Measurements from ENCODE around the gene SV2C. TPM values are rescaled to one million over a fixed set of nuclear protein-coding genes. Genes with fewer than 3 reads are reported as not detected.
"Not testable (repeated sequence)": the region's sequence is repeated elsewhere in the genome, so short reads cannot be mapped to it uniquely, and the experiment has no call there.

Gene SV2C, protein sequence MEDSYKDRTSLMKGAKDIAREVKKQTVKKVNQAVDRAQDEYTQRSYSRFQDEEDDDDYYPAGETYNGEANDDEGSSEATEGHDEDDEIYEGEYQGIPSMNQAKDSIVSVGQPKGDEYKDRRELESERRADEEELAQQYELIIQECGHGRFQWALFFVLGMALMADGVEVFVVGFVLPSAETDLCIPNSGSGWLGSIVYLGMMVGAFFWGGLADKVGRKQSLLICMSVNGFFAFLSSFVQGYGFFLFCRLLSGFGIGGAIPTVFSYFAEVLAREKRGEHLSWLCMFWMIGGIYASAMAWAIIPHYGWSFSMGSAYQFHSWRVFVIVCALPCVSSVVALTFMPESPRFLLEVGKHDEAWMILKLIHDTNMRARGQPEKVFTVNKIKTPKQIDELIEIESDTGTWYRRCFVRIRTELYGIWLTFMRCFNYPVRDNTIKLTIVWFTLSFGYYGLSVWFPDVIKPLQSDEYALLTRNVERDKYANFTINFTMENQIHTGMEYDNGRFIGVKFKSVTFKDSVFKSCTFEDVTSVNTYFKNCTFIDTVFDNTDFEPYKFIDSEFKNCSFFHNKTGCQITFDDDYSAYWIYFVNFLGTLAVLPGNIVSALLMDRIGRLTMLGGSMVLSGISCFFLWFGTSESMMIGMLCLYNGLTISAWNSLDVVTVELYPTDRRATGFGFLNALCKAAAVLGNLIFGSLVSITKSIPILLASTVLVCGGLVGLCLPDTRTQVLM
- total RNA-seq (0.05 TPM), polyA plus RNA-seq (0.27 TPM)
- long read RNA-seq, donor 1: 0 reads
- long read RNA-seq, donor 2: 0 reads
- long read RNA-seq, donor 3: 0 reads
- long read RNA-seq, donor 4, partial matches to known transcripts: 5 of 5 reads
- long read RNA-seq, donor 4, other reads (novel, unspliced or antisense): 0 of 5 reads
- long read RNA-seq, donor 5: 0 reads
- long read RNA-seq, donor 6: 0 reads
- long read RNA-seq, donor 7: 0 reads
- long read RNA-seq, donor 8: 0 reads
- long read RNA-seq, donor 9, partial matches to known transcripts: 6 of 6 reads
- long read RNA-seq, donor 9, other reads (novel, unspliced or antisense): 0 of 6 reads
- long read RNA-seq, donor 10: 0 reads

DNA sequence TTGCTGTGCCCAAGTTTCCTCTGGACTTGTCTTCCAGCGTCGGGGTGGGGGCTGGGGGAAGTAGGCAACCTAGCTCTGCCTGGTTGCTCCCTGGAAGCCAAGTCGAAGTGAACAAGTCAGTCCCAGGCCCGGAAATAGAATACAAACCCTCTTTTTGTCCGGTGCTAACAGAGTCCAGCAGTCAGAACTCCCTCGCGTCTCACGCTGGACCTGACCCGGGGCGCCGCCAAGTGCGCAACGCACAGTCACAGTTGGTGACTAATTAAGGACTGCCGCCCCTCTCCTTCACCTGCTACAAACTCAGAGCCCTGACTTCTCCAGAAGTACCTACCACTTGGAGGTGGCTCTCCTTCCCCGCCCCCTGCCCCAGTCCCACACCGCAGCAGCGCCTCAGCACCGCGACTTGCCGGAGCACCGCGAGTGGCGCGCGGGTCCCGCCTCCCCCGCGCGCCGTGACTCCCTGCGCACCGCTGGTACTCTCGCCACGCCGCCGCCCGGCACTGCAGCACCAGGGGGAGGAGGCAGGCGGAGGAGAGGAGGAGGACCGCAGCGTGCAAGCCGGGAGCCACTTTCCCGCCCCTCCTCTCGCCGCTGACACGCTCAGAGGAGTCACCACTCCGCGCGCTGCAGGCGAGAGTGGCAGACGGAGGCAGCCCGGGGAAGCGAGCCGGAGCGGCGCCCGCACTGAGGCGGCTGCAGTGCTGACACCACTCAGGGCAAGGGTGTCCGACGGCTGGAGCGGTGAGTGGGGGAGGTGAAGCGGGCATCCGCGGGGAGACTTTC, at the start of gene SV2C:
TSS of gene SV2C (plus strand) at position 612 of the 783 bp plus-strand sequence. CDS start 48,368 bp downstream, outside the sequence.
- Histone ChIP-seq H3K4me3 (ENCODE audit: low read length in 2 of 2) (no peak within 1 kb of the TSS), H3K4me1 (ENCODE audit: control insufficient read depth in 2 of 2, insufficient read depth in 2 of 2, low read length in 2 of 2) (peaks cover 0 to 8% of the 10 kb centered on the region in 2 donors), H3K9me3 (ENCODE audit: control insufficient read depth in 2 of 2, insufficient read depth in 1 of 2, low read length in 1 of 2) (no peaks in the 10 kb centered on the region), H3K27me3 (ENCODE audit: control insufficient read depth in 2 of 2, insufficient read depth in 1 of 2, low read length in 1 of 2) (peaks cover 62 to 79% of the 10 kb centered on the region in 2 donors), H3K36me3 (ENCODE audit: control insufficient read depth in 2 of 2, insufficient read depth in 2 of 2, low read length in 1 of 2) (no peaks in the 10 kb centered on the region), H3K27ac (ENCODE audit: low read depth in 1 of 2, low read length in 1 of 2) (no peak within 1 kb of the TSS)
- DNase-seq (ENCODE audit: low read depth in 6 of 9, low spot score in 9 of 9): peak in 1 of 9 donors; percentile 23
- WGBS: 1% methylated on average over 63 of the region's 63 CpGs

DNA sequence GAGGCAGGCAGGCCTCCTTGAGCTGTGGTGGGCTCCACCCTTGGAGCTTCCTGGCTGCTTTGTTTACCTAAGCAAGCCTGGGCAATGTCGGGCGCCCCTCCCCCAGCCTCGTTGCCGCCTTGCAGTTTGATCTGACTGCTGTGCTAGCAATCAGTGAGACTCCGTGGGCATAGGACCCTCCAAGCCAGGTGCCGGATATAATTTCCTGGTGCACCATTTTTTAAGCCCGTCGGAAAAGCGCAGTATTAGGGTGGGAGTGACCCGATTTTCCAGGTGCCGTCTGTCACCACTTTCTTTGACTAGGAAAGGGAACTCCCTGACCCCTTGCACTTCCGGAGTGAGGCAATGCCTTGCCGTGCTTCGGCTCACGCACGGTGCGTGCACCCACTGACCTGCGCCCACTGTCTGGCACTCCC, 45.4 kb upstream of the SV2C start:
- 24% methylated on average over 18 of the region's 18 CpGs for WGBS
- H3K9me3 ChIP-seq (ENCODE audit: control insufficient read depth in 2 of 2, insufficient read depth in 1 of 2, low read length in 1 of 2); H3K27ac ChIP-seq (ENCODE audit: low read depth in 1 of 2, low read length in 1 of 2); H3K27me3 ChIP-seq (ENCODE audit: control insufficient read depth in 2 of 2, insufficient read depth in 1 of 2, low read length in 1 of 2); H3K4me3 ChIP-seq (ENCODE audit: low read length in 2 of 2); H3K36me3 ChIP-seq (ENCODE audit: control insufficient read depth in 2 of 2, insufficient read depth in 2 of 2, low read length in 1 of 2); H3K4me1 ChIP-seq (ENCODE audit: control insufficient read depth in 2 of 2, insufficient read depth in 2 of 2, low read length in 2 of 2): not testable (repeated sequence)
- peak in 1 of 9 donors; percentile 51 for DNase-seq (ENCODE audit: low read depth in 6 of 9, low spot score in 9 of 9)

DNA sequence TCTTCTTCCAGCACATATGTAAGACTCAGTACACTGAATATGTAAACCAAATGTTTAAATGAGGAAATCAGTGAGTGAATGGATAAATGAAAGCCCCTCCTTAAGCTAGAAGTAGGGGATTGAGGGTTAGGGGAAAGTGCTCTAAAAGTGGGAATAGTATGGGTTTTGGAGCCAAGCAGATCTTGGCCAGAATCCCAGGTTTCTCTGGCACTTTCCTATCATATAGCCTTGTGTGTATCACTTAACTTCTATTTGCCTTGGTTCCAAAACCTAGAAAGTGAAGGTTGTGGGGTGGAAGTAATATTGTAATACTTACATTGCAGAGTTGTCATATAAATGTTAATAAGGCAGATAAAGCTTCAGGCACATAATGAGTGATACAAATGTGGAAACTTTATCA, 45.0 kb upstream of the SV2C start:
- Histone ChIP-seq H3K27me3 (ENCODE audit: control insufficient read depth in 2 of 2, insufficient read depth in 1 of 2, low read length in 1 of 2) (no peaks in the 10 kb centered on the region), H3K36me3 (ENCODE audit: control insufficient read depth in 2 of 2, insufficient read depth in 2 of 2, low read length in 1 of 2) (no peaks in the 10 kb centered on the region), H3K9me3 (ENCODE audit: control insufficient read depth in 2 of 2, insufficient read depth in 1 of 2, low read length in 1 of 2) (no peaks in the 10 kb centered on the region), H3K27ac (ENCODE audit: low read depth in 1 of 2, low read length in 1 of 2) (no peak overlapping the region), H3K4me3 (ENCODE audit: low read length in 2 of 2) (no peak overlapping the region), H3K4me1 (ENCODE audit: control insufficient read depth in 2 of 2, insufficient read depth in 2 of 2, low read length in 2 of 2) (no peaks in the 10 kb centered on the region)
- DNase-seq (ENCODE audit: low read depth in 6 of 9, low spot score in 9 of 9): no peak

DNA sequence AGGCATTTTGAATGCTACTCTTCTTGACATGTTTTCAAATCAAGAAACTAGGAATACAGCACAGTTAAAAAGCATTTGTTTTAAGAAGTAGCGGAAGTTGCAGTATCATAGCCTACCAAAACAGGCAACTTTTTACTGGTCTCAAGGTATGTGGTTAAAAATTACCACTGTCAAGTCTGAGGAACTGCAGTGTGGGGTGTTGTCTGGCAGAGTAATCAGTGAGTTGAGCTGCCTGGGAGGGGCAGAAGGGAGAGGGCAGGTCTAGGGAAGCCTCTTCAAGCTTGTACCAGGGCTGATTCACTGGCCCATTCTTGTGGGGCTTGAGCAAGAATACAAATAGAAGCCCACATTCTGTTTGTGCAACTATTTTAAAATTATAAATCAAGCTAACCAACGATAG, 42.4 kb upstream of the SV2C start:
- 96% methylated on average over 2 of the region's 2 CpGs for WGBS

DNA sequence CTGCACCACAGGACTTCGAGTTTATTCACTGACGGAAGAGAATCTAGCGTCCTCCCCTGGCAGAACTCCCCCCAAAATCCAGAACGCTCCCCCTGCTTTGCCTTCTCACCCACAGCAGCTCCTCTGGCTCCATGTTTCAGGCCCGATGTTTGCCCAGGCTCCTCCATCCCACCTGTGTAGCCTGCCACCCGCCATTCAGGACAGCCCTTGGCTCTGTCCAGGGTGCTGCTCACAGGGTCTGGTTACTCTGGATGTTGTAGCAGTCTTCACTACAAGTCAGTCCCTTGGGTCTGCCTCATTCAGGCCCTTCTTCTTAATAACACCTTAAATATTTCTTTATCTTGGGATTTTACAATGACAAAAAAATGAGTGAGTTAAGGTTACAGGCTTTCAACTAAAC, 41.3 kb upstream of the SV2C start:
- H3K27ac ChIP-seq (ENCODE audit: low read depth in 1 of 2, low read length in 1 of 2): no peak overlapping the region
- no peak for DNase-seq (ENCODE audit: low read depth in 6 of 9, low spot score in 9 of 9)
- H3K27me3 ChIP-seq (ENCODE audit: control insufficient read depth in 2 of 2, insufficient read depth in 1 of 2, low read length in 1 of 2): no peaks in the 10 kb centered on the region
- H3K36me3 ChIP-seq (ENCODE audit: control insufficient read depth in 2 of 2, insufficient read depth in 2 of 2, low read length in 1 of 2): no peaks in the 10 kb centered on the region
- WGBS: 63% methylated on average over 6 of the region's 6 CpGs
- H3K4me1 ChIP-seq (ENCODE audit: control insufficient read depth in 2 of 2, insufficient read depth in 2 of 2, low read length in 2 of 2): no peaks in the 10 kb centered on the region
- H3K4me3 ChIP-seq (ENCODE audit: low read length in 2 of 2): no peak overlapping the region
- no peaks in the 10 kb centered on the region for H3K9me3 ChIP-seq (ENCODE audit: control insufficient read depth in 2 of 2, insufficient read depth in 1 of 2, low read length in 1 of 2)

More for the DNA sequence above, 42.4 kb upstream of the SV2C start:
- H3K27ac ChIP-seq (ENCODE audit: low read depth in 1 of 2, low read length in 1 of 2): no peak overlapping the region
- no peak for DNase-seq (ENCODE audit: low read depth in 6 of 9, low spot score in 9 of 9)
- no peaks in the 10 kb centered on the region for H3K27me3 ChIP-seq (ENCODE audit: control insufficient read depth in 2 of 2, insufficient read depth in 1 of 2, low read length in 1 of 2)
- no peaks in the 10 kb centered on the region for H3K36me3 ChIP-seq (ENCODE audit: control insufficient read depth in 2 of 2, insufficient read depth in 2 of 2, low read length in 1 of 2)
- H3K9me3 ChIP-seq (ENCODE audit: control insufficient read depth in 2 of 2, insufficient read depth in 1 of 2, low read length in 1 of 2): no peaks in the 10 kb centered on the region
- no peaks in the 10 kb centered on the region for H3K4me1 ChIP-seq (ENCODE audit: control insufficient read depth in 2 of 2, insufficient read depth in 2 of 2, low read length in 2 of 2)
- H3K4me3 ChIP-seq (ENCODE audit: low read length in 2 of 2): no peak overlapping the region

DNA sequence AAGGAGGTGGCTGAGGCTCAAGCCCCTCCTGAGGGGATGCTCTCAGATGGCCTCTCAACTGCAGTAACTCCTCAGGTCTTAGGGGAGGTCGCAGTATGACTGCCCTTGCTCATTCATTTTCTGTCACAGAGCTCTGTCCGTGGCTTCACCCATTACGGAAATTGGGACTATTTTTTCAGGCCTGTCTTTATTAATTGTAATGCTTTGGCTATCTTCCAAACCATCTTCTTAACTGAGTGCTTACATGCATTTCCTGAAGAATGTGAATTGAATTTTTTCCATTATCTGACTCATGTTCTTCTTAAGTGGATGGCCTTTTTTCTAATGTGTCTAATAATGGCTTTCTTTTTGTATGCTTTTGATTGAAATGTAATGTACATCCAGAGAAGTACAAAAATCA, 36.4 kb upstream of the SV2C start:
- Histone ChIP-seq H3K4me1 (ENCODE audit: control insufficient read depth in 2 of 2, insufficient read depth in 2 of 2, low read length in 2 of 2) (no peaks in the 10 kb centered on the region), H3K4me3 (ENCODE audit: low read length in 2 of 2) (no peak overlapping the region), H3K27me3 (ENCODE audit: control insufficient read depth in 2 of 2, insufficient read depth in 1 of 2, low read length in 1 of 2) (no peaks in the 10 kb centered on the region), H3K36me3 (ENCODE audit: control insufficient read depth in 2 of 2, insufficient read depth in 2 of 2, low read length in 1 of 2) (no peaks in the 10 kb centered on the region), H3K9me3 (ENCODE audit: control insufficient read depth in 2 of 2, insufficient read depth in 1 of 2, low read length in 1 of 2) (no peaks in the 10 kb centered on the region), H3K27ac (ENCODE audit: low read depth in 1 of 2, low read length in 1 of 2) (no peak overlapping the region)
- 63% methylated on average over 3 of the region's 3 CpGs for WGBS
- DNase-seq (ENCODE audit: low read depth in 6 of 9, low spot score in 9 of 9): no peak

DNA sequence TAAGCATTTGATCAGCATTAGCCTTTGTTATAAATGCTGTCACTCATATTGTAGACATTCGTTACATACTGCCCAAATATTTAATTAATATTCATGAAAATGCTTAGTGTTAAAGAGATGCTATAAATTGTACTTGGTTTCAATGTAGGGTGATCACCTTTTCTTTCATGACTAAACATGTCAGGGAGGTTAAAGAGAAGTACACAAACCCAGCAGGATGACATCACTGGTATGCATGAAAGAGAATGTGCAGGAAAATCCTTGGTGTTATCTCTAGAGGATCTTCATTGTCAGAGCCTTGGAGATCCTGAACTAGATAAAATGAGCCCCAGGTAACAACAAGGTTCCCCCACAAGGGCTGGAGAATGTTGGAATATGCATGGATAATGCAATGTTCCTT, 33.0 kb upstream of the SV2C start:
- H3K4me3 ChIP-seq (ENCODE audit: low read length in 2 of 2): no peak overlapping the region
- H3K9me3 ChIP-seq (ENCODE audit: control insufficient read depth in 2 of 2, insufficient read depth in 1 of 2, low read length in 1 of 2): no peaks in the 10 kb centered on the region
- H3K27ac ChIP-seq (ENCODE audit: low read depth in 1 of 2, low read length in 1 of 2): no peak overlapping the region
- H3K4me1 ChIP-seq (ENCODE audit: control insufficient read depth in 2 of 2, insufficient read depth in 2 of 2, low read length in 2 of 2): no peaks in the 10 kb centered on the region
- DNase-seq (ENCODE audit: low read depth in 6 of 9, low spot score in 9 of 9): no peak
- WGBS: 92% methylated on average over 1 of the region's 1 CpG
- no peaks in the 10 kb centered on the region for H3K36me3 ChIP-seq (ENCODE audit: control insufficient read depth in 2 of 2, insufficient read depth in 2 of 2, low read length in 1 of 2)
- no peaks in the 10 kb centered on the region for H3K27me3 ChIP-seq (ENCODE audit: control insufficient read depth in 2 of 2, insufficient read depth in 1 of 2, low read length in 1 of 2)

DNA sequence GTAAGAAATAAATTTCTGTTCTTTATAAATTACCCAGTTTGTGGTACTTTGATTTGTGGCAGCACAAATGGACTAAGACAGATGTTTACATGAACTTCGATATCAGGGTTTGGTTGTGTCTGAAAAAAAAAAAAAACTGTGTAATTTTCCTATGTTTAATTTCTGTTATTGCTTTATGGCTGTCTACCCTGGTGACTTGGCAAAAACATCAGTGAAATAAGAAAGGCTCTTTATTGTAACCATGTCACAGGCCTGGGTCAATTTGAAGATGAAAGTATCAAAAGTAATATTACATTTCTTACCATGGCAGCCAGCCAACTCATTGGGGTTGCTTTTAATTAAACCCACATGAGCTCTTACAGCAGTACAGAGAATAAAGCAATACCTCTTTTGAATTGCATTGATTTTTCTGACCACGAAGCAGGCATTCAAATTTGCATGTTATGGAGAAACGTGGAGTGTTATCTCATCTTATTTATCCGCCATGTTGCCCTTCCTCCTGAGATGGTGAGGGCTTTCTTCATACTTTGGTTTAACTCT, 20.6 kb upstream of the SV2C start:
- Histone ChIP-seq H3K9me3 (ENCODE audit: control insufficient read depth in 2 of 2, insufficient read depth in 1 of 2, low read length in 1 of 2) (no peaks in the 10 kb centered on the region), H3K27me3 (ENCODE audit: control insufficient read depth in 2 of 2, insufficient read depth in 1 of 2, low read length in 1 of 2) (no peaks in the 10 kb centered on the region), H3K4me3 (ENCODE audit: low read length in 2 of 2) (no peak overlapping the region), H3K4me1 (ENCODE audit: control insufficient read depth in 2 of 2, insufficient read depth in 2 of 2, low read length in 2 of 2) (no peaks in the 10 kb centered on the region), H3K36me3 (ENCODE audit: control insufficient read depth in 2 of 2, insufficient read depth in 2 of 2, low read length in 1 of 2) (no peaks in the 10 kb centered on the region), H3K27ac (ENCODE audit: low read depth in 1 of 2, low read length in 1 of 2) (no peak overlapping the region)
- DNase-seq (ENCODE audit: low read depth in 6 of 9, low spot score in 9 of 9): no peak
- 90% methylated on average over 4 of the region's 4 CpGs for WGBS
